HepG2 (cell line): ENCODE results near the gene UBR3. TPM values are rescaled to one million over a fixed set of nuclear protein-coding genes. Genes with fewer than 3 reads are reported as not detected.

Experiments
- HNRNPK ChIP-seq: fragments of 200-400 bp; formaldehyde crosslinking; IDR thresholded peaks from 2 replicates; pipeline ENCODE4 v1.6.1; 2018; ENCODE audit warnings: low read length, low read depth, moderate library complexity, mild to moderate bottlenecking; ENCODE audit not compliant: poor library complexity, severe bottlenecking
- NONO ChIP-seq, 2 experiments: fragments of 450-650 bp in 1 of 2; sonication (generic) in 1 of 2; formaldehyde crosslinking in 1 of 2; IDR thresholded peaks in 1 of 2; conservative IDR thresholded peaks in 1 of 2; 2 replicates each; pipeline versions ENCODE4 v1.6.1 to v1.8.0; 2017 to 2022; ENCODE audit warnings: mild to moderate bottlenecking in 1 of 2, missing genetic modification reagents in 1 of 2, moderate library complexity in 1 of 2
- PRDM10 ChIP-seq: sonication (generic); formaldehyde crosslinking; IDR thresholded peaks from 2 replicates; pipeline ENCODE4 v1.4.0; 2020; ENCODE audit warnings: low read depth, missing genetic modification reagents
- TAF15 ChIP-seq: fragments of 200-400 bp; formaldehyde crosslinking; IDR thresholded peaks from one replicate; pipeline ENCODE4 v1.6.1; 2018; ENCODE audit warnings: mild to moderate bottlenecking, low read depth, low read length; ENCODE audit not compliant: poor library complexity, severe bottlenecking
- TSC22D2 ChIP-seq: sonication (generic); formaldehyde crosslinking; IDR thresholded peaks from 2 replicates; pipeline ENCODE4 v1.5.1; 2020; ENCODE audit warnings: missing genetic modification reagents, mild to moderate bottlenecking, borderline replicate concordance
- ZNF431 ChIP-seq: sonication (generic); formaldehyde crosslinking; IDR thresholded peaks from 2 replicates; pipeline ENCODE4 v1.9.0; 2022; ENCODE audit warnings: missing genetic modification reagents, low read depth, mild to moderate bottlenecking, borderline replicate concordance
- ZNF605 ChIP-seq: sonication (generic); formaldehyde crosslinking; IDR thresholded peaks from 2 replicates; pipeline ENCODE4 v1.8.0; 2022; ENCODE audit warnings: mild to moderate bottlenecking, missing genetic modification reagents
- ZNF687 ChIP-seq: sonication (generic); formaldehyde crosslinking; IDR thresholded peaks from 2 replicates; pipeline ENCODE4 v1.5.1; 2020; ENCODE audit warnings: mild to moderate bottlenecking, missing genetic modification reagents, moderate library complexity
- polyA plus RNA-seq, 8 experiments: library from polyadenylated mRNA; depleted of rRNA in 3 of 8; stranded (reverse) in 7 of 8; unstranded in 1 of 8; fragments of >200 nt; fragmentation: Illumina TruSeq in 4 of 8; extraction: Trizol in 4 of 8; gene quantifications; 2 replicates each; pipeline versions ENCODE4 v1.2.1 to v1.2.3, GENCODE V29; 2011 to 2016; ENCODE audit warnings: low read depth in 4 of 8, missing spikeins in 1 of 8, mixed read lengths in 1 of 8; ENCODE audit not compliant: insufficient read depth in 1 of 8
- total RNA-seq, 5 experiments: library from RNA; depleted of rRNA; stranded (reverse); fragments of >200 nt; fragmentation: Illumina TruSeq; extraction: Trizol; gene quantifications; 2 replicates each; pipeline ENCODE4 v1.2.3, GENCODE V29; 2016; ENCODE audit warnings: low read depth in 1 of 5

Gene UBR3
- total and polyA plus RNA-seq, 2 of the 13 experiments (the other 11 are each of a cell fraction or from before 2014, with no cell fraction given): 15.1 to 28.0 TPM

- TF ChIP-seq ZNF687 (CRISPR knock-in tag) (no peak), HNRNPK (no peak), ZNF605 (CRISPR knock-in tag) (no peak), NONO (IDR thresholded peaks at IDR 0.05) (no peak), NONO (CRISPR knock-in tag; conservative IDR thresholded peaks at IDR 0.05) (no peak), TSC22D2 (CRISPR knock-in tag) (no peak), TAF15 (no peak), ZNF431 (CRISPR knock-in tag) (no peak), PRDM10 (no peak)
- TF ChIP-seq, all 625 proteins: peak for 0
Observed at GRCh38 chr2:169984145-169984544, 156.9 kb downstream of the UBR3 start (continued).
